Stimulated activated CD4-positive, alpha-beta T cell treated with anti-CD3 and anti-CD28 coated beads, TNF-alpha, amount 100 ng/mL, for 1 hour (primary cell): Measurements from ENCODE around the gene EXOC6B.
"Not testable (repeated sequence)": the region's sequence is repeated elsewhere in the genome, so short reads cannot be mapped to it uniquely, and the experiment has no call there.

Experiments used
- DNase-seq, 3 donors: peaks; one replicate each; pipeline ENCODE4 v3.0.0-alpha.2; 2020; ENCODE audit warnings: low read depth in 3 of 3, low spot score in 1 of 3

Gene EXOC6B

GRCh38 chr2:72685638-72686213 lies 140.1 kb downstream of the EXOC6B start:
- DNase-seq = no peak

GRCh38 chr2:72682061-72682460 lies 143.8 kb downstream of the EXOC6B start:
- DNase-seq = no peak

- DNase-seq = no peak
Observed at GRCh38 chr2:72681016-72681995, 144.5 kb downstream of the EXOC6B start.

GRCh38 chr2:72678024-72678423 lies 147.8 kb downstream of the EXOC6B start:
- no peak for DNase-seq

- DNase-seq = no peak
Observed at GRCh38 chr2:72676341-72677025, 149.3 kb downstream of the EXOC6B start.

GRCh38 chr2:72674982-72675915 lies 150.6 kb downstream of the EXOC6B start:
- no peak for DNase-seq

GRCh38 chr2:72673279-72673678 lies 152.6 kb downstream of the EXOC6B start:
- no peak for DNase-seq

- DNase-seq = no peak
Observed at GRCh38 chr2:72669121-72669520, 156.7 kb downstream of the EXOC6B start.

- DNase-seq = no peak
Observed at GRCh38 chr2:72668647-72669046, 157.2 kb downstream of the EXOC6B start.

GRCh38 chr2:72665448-72665847 lies 160.4 kb downstream of the EXOC6B start:
- DNase-seq = no peak

- no peak for DNase-seq
Observed at GRCh38 chr2:72661985-72662384, 163.8 kb downstream of the EXOC6B start.

GRCh38 chr2:72649810-72650209 lies 176.0 kb downstream of the EXOC6B start:
- no peak for DNase-seq

- not testable (repeated sequence) for DNase-seq
Observed at GRCh38 chr2:72641221-72641620, 184.6 kb downstream of the EXOC6B start.

GRCh38 chr2:72638600-72639211 lies 187.1 kb downstream of the EXOC6B start:
- DNase-seq = no peak

GRCh38 chr2:72636210-72636609 lies 189.6 kb downstream of the EXOC6B start:
- DNase-seq = no peak

- no peak for DNase-seq
Observed at GRCh38 chr2:72630767-72631166, 195.1 kb downstream of the EXOC6B start.

- no peak for DNase-seq
Observed at GRCh38 chr2:72629062-72629461, 196.8 kb downstream of the EXOC6B start.

- no peak for DNase-seq
Observed at GRCh38 chr2:72627083-72627482, 198.8 kb downstream of the EXOC6B start.

GRCh38 chr2:72625366-72625765 lies 200.5 kb downstream of the EXOC6B start:
- DNase-seq = no peak

- no peak for DNase-seq
Observed at GRCh38 chr2:72623481-72623880, 202.4 kb downstream of the EXOC6B start.
